HepG2 (cell line): ENCODE data around the gene YIF1B. TPM values are rescaled to one million over a fixed set of nuclear protein-coding genes. Genes with fewer than 3 reads are reported as not detected.

Experiments used
- FOXO1 ChIP-seq: sonication (generic); formaldehyde crosslinking; IDR thresholded peaks from 2 replicates; pipeline ENCODE4 v1.4.0; 2020; ENCODE audit warnings: missing genetic modification reagents
- GABPA ChIP-seq, 2 experiments: IDR thresholded peaks; 2 replicates each; pipeline ENCODE4 v1.6.1; 2011 to 2016; ENCODE audit warnings: low read depth in 2 of 2, low read length in 1 of 2, missing biosample characterization in 1 of 2, missing genetic modification characterization in 1 of 2
- IRF2 ChIP-seq: IDR thresholded peaks from 2 replicates; pipeline ENCODE4 v1.6.1; 2018; ENCODE audit warnings: missing genetic modification reagents, missing compliant biosample characterization
- MEIS1 ChIP-seq: sonication (generic); formaldehyde crosslinking; IDR thresholded peaks from 2 replicates; pipeline ENCODE4 v1.9.0; 2021; ENCODE audit warnings: mild to moderate bottlenecking, missing genetic modification reagents, moderate library complexity, borderline replicate concordance
- MXI1 ChIP-seq: IDR thresholded peaks from 3 replicates; pipeline ENCODE4 v1.6.1; 2012; ENCODE audit warnings: low read depth, low read length, inconsistent platforms, borderline replicate concordance
- REXO4 ChIP-seq: sonication (generic); formaldehyde crosslinking; IDR thresholded peaks from 2 replicates; pipeline ENCODE4 v1.8.0; 2022; ENCODE audit warnings: missing genetic modification reagents, mild to moderate bottlenecking, borderline replicate concordance
- SPEN ChIP-seq: sonication (generic); formaldehyde crosslinking; IDR thresholded peaks from 2 replicates; pipeline ENCODE4 v1.5.1; 2020; ENCODE audit warnings: low read depth, mild to moderate bottlenecking, missing genetic modification reagents
- ZC3H4 ChIP-seq: sonication (generic); formaldehyde crosslinking; IDR thresholded peaks from 2 replicates; pipeline ENCODE4 v1.4.0; 2020; ENCODE audit warnings: missing genetic modification reagents, borderline replicate concordance
- ZKSCAN1 ChIP-seq: fragments of 150-350 bp; IDR thresholded peaks from 2 replicates; pipeline ENCODE4 v1.6.1; 2014; ENCODE audit warnings: low read length
- ZNF619 ChIP-seq: sonication (generic); formaldehyde crosslinking; IDR thresholded peaks from 2 replicates; pipeline ENCODE4 v1.4.0; 2020; ENCODE audit warnings: mild to moderate bottlenecking, missing genetic modification reagents
- polyA plus RNA-seq, 8 experiments: library from polyadenylated mRNA; depleted of rRNA in 3 of 8; stranded (reverse) in 7 of 8; unstranded in 1 of 8; fragments of >200 nt; fragmentation: Illumina TruSeq in 4 of 8; extraction: Trizol in 4 of 8; gene quantifications; 2 replicates each; pipeline versions ENCODE4 v1.2.1 to v1.2.3, GENCODE V29; 2011 to 2016; ENCODE audit warnings: low read depth in 4 of 8, missing spikeins in 1 of 8, mixed read lengths in 1 of 8; ENCODE audit not compliant: insufficient read depth in 1 of 8
- total RNA-seq, 5 experiments: library from RNA; depleted of rRNA; stranded (reverse); fragments of >200 nt; fragmentation: Illumina TruSeq; extraction: Trizol; gene quantifications; 2 replicates each; pipeline ENCODE4 v1.2.3, GENCODE V29; 2016; ENCODE audit warnings: low read depth in 1 of 5
- TF ChIP-seq, protein P1 (sequence below): sonication (generic); formaldehyde crosslinking; conservative IDR thresholded peaks from 2 replicates; pipeline ENCODE4 v1.5.0; 2020; ENCODE audit warnings: missing genetic modification reagents
- TF ChIP-seq, protein P2 (sequence below): IDR thresholded peaks from 2 replicates; pipeline ENCODE4 v1.6.1; 2016; ENCODE audit warnings: low read depth, borderline replicate concordance
- TF ChIP-seq, protein P3 (sequence below): sonication (generic); formaldehyde crosslinking; IDR thresholded peaks from 2 replicates; pipeline ENCODE4 v1.4.0; 2020; ENCODE audit warnings: mild to moderate bottlenecking, missing genetic modification reagents
- TF ChIP-seq, protein P4 (sequence below): sonication (generic); formaldehyde crosslinking; IDR thresholded peaks from 2 replicates; pipeline ENCODE4 v1.4.0; 2020; ENCODE audit warnings: low read depth, mild to moderate bottlenecking, missing genetic modification reagents
- TF ChIP-seq, protein P5 (sequence below): sonication (generic); formaldehyde crosslinking; conservative IDR thresholded peaks from 2 replicates; pipeline ENCODE4 v1.8.0; 2022; ENCODE audit warnings: low read depth, missing genetic modification reagents
- TF ChIP-seq, protein P6 (sequence below): sonication (generic); formaldehyde crosslinking; IDR thresholded peaks from 2 replicates; pipeline ENCODE4 v1.4.0; 2020; ENCODE audit warnings: mild to moderate bottlenecking, missing genetic modification reagents
- TF ChIP-seq, protein P7 (sequence below): sonication (generic); formaldehyde crosslinking; IDR thresholded peaks from 2 replicates; pipeline ENCODE4 v1.5.0; 2020; ENCODE audit warnings: missing genetic modification reagents
- TF ChIP-seq, protein P8 (sequence below): sonication (generic); formaldehyde crosslinking; IDR thresholded peaks from 2 replicates; pipeline ENCODE4; 2020; ENCODE audit warnings: missing genetic modification reagents, mild to moderate bottlenecking, borderline replicate concordance

The YIF1B gene
- total and polyA plus RNA-seq, 2 of the 13 experiments (the other 11 are each of a cell fraction or from before 2014, with no cell fraction given), result 41.4 to 85.2 TPM

DNA sequence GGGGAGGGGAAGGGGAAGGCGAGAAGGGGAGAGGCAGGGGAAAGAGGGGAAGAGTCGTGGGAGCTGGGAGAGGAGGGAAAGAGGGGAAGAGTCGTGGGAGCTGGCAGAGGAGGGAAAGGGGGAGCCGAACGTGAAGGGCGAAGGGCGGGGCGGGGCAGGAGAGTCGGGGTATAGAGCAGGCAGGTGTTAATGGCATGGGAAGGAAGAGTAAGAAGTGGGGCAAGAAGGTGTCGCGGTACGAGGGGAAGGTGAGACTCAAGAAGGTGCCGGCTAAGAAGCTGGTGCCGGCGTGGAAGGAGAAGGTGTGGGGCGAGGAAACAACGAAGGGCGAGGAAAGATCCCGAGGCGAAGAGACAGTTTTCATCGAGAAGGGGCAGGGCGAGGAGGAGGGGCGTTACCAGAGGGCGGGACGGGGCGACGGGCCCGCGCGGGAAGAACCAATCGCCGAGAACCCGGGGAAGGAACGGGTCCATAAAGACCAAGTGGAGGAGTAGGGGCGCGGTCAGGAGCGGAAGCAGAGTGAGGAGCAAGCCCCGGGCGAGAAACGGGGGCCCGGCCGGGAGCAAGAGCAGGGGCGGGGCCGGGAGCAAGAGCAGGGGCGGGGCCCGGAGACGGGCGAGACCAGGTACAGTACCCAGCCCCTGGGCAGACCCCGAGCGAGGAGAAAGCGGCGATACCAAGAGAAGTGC, 20.3 kb upstream of the YIF1B start (continued):
- TF ChIP-seq, protein P1, sequence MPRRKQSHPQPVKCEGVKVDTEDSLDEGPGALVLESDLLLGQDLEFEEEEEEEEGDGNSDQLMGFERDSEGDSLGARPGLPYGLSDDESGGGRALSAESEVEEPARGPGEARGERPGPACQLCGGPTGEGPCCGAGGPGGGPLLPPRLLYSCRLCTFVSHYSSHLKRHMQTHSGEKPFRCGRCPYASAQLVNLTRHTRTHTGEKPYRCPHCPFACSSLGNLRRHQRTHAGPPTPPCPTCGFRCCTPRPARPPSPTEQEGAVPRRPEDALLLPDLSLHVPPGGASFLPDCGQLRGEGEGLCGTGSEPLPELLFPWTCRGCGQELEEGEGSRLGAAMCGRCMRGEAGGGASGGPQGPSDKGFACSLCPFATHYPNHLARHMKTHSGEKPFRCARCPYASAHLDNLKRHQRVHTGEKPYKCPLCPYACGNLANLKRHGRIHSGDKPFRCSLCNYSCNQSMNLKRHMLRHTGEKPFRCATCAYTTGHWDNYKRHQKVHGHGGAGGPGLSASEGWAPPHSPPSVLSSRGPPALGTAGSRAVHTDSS, result no peak
- no peak for TF ChIP-seq IRF2
- TF ChIP-seq, protein P2, sequence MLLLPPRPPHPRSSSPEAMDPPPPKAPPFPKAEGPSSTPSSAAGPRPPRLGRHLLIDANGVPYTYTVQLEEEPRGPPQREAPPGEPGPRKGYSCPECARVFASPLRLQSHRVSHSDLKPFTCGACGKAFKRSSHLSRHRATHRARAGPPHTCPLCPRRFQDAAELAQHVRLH, result no peak
- TF ChIP-seq MEIS1 (CRISPR knock-in tag), result 0 out of 2 replicates have a peak, but pooled peaks have one; percentile 18
- no peak for TF ChIP-seq REXO4 (CRISPR knock-in tag)
- TF ChIP-seq, protein P3, sequence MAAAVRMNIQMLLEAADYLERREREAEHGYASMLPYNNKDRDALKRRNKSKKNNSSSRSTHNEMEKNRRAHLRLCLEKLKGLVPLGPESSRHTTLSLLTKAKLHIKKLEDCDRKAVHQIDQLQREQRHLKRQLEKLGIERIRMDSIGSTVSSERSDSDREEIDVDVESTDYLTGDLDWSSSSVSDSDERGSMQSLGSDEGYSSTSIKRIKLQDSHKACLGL (CRISPR knock-in tag), result no peak; the same call in 1 of the 2 replicates
- peak; percentile 32 for TF ChIP-seq GABPA (IDR thresholded peaks at IDR 0.05; ENCODE audit: low read depth, low read length)
- peak; percentile 73 for TF ChIP-seq GABPA (CRISPR knock-in tag; IDR thresholded peaks at IDR 0.05; ENCODE audit: low read depth)
- no peak for TF ChIP-seq SPEN
- TF ChIP-seq FOXO1, result no peak
- TF ChIP-seq, protein P4, sequence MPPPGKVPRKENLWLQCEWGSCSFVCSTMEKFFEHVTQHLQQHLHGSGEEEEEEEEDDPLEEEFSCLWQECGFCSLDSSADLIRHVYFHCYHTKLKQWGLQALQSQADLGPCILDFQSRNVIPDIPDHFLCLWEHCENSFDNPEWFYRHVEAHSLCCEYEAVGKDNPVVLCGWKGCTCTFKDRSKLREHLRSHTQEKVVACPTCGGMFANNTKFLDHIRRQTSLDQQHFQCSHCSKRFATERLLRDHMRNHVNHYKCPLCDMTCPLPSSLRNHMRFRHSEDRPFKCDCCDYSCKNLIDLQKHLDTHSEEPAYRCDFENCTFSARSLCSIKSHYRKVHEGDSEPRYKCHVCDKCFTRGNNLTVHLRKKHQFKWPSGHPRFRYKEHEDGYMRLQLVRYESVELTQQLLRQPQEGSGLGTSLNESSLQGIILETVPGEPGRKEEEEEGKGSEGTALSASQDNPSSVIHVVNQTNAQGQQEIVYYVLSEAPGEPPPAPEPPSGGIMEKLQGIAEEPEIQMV (CRISPR knock-in tag), result no peak
- peak; percentile 13; the same call in 1 of the 3 replicates for TF ChIP-seq MXI1
- no peak for TF ChIP-seq ZNF619 (CRISPR knock-in tag)
- TF ChIP-seq, protein P5, sequence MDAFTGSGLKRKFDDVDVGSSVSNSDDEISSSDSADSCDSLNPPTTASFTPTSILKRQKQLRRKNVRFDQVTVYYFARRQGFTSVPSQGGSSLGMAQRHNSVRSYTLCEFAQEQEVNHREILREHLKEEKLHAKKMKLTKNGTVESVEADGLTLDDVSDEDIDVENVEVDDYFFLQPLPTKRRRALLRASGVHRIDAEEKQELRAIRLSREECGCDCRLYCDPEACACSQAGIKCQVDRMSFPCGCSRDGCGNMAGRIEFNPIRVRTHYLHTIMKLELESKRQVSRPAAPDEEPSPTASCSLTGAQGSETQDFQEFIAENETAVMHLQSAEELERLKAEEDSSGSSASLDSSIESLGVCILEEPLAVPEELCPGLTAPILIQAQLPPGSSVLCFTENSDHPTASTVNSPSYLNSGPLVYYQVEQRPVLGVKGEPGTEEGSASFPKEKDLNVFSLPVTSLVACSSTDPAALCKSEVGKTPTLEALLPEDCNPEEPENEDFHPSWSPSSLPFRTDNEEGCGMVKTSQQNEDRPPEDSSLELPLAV (CRISPR knock-in tag), result no peak
- TF ChIP-seq, protein P6, sequence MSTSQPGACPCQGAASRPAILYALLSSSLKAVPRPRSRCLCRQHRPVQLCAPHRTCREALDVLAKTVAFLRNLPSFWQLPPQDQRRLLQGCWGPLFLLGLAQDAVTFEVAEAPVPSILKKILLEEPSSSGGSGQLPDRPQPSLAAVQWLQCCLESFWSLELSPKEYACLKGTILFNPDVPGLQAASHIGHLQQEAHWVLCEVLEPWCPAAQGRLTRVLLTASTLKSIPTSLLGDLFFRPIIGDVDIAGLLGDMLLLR, result 0 out of 2 replicates have a peak, but pooled peaks have one; percentile 8
- TF ChIP-seq, protein P7, sequence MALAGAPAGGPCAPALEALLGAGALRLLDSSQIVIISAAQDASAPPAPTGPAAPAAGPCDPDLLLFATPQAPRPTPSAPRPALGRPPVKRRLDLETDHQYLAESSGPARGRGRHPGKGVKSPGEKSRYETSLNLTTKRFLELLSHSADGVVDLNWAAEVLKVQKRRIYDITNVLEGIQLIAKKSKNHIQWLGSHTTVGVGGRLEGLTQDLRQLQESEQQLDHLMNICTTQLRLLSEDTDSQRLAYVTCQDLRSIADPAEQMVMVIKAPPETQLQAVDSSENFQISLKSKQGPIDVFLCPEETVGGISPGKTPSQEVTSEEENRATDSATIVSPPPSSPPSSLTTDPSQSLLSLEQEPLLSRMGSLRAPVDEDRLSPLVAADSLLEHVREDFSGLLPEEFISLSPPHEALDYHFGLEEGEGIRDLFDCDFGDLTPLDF (CRISPR knock-in tag), result no peak
- TF ChIP-seq, protein P8, sequence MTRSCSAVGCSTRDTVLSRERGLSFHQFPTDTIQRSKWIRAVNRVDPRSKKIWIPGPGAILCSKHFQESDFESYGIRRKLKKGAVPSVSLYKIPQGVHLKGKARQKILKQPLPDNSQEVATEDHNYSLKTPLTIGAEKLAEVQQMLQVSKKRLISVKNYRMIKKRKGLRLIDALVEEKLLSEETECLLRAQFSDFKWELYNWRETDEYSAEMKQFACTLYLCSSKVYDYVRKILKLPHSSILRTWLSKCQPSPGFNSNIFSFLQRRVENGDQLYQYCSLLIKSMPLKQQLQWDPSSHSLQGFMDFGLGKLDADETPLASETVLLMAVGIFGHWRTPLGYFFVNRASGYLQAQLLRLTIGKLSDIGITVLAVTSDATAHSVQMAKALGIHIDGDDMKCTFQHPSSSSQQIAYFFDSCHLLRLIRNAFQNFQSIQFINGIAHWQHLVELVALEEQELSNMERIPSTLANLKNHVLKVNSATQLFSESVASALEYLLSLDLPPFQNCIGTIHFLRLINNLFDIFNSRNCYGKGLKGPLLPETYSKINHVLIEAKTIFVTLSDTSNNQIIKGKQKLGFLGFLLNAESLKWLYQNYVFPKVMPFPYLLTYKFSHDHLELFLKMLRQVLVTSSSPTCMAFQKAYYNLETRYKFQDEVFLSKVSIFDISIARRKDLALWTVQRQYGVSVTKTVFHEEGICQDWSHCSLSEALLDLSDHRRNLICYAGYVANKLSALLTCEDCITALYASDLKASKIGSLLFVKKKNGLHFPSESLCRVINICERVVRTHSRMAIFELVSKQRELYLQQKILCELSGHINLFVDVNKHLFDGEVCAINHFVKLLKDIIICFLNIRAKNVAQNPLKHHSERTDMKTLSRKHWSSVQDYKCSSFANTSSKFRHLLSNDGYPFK, result no peak
- no peak for TF ChIP-seq ZC3H4 (CRISPR knock-in tag)
- no peak for TF ChIP-seq ZKSCAN1
